ENCODE data around the gene RSPRY1. TPM values are rescaled to one million over a fixed set of nuclear protein-coding genes. Genes with fewer than 3 reads are reported as not detected.

Gene RSPRY1
- total RNA-seq (2014; rRNA removed; shearing (Covaris generic)), result 31.0 and 49.8 TPM in 2 replicates

DNA sequence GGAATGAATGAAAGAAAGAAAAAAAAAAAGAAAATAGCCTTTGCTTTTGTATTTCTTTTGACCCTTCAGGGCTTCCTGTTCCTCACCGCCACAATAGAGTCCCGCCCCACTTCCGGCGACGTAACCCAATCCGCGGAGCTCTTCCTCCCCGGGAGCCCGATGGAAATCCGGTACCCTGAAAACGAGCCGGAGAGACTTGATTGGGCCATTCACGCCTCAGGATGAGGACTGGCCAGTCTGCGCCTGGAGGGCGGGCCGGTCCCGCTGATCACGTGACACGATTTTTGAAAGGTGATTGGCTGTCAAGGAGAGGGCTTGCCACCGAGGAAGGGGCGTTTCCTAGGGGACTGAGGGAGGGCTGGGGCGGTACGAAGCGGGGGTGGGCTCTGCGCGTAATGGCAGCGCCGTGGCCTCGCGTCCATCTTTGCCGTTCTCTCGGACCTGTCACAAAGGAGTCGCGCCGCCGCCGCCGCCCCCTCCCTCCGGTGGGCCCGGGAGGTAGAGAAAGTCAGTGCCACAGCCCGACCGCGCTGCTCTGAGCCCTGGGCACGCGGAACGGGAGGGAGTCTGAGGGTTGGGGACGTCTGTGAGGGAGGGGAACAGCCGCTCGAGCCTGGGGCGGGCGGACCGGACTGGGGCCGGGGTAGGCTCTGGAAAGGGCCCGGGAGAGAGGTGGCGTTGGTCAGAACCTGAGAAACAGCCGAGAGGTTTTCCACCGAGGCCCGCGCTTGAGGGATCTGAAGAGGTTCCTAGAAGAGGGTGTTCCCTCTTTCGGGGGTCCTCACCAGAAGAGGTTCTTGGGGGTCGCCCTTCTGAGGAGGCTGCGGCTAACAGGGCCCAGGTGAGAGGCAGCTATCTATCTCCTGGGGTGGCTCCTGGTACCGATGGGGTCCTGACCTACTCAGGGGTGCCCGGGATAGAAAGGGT, at the start of gene RSPRY1, which contains the start of gene PSME3IP1:
Gene RSPRY1, plus strand, starts transcription at position 385 of the 927 bp plus-strand sequence. CDS start 18,330 bp downstream, outside the sequence.
Gene PSME3IP1, minus strand, starts transcription at position 95 of the 927 bp plus-strand sequence. CDS start 12,185 bp downstream, outside the sequence.
- H3K4me3 ChIP-seq (ENCODE audit: insufficient read depth, low read depth, low read length), result peak within 1 kb of the TSS; percentile 84
- DNase-seq, result peak; percentile 99
- H3K36me3 ChIP-seq (replicated peaks; ENCODE audit: control insufficient read depth, insufficient read depth, low read length), result no peaks in the 10 kb centered on the region
- H3K27me3 ChIP-seq (ENCODE audit: control insufficient read depth, insufficient read depth, low read length), result no peaks in the 10 kb centered on the region; the same call in 1 of the 2 replicates

GRCh38 chr16:57137043-57137442, 49.1 kb upstream of the RSPRY1 start:
- Histone ChIP-seq H3K36me3 (replicated peaks; ENCODE audit: control insufficient read depth, insufficient read depth, low read length) (no peaks in the 10 kb centered on the region), H3K27me3 (ENCODE audit: control insufficient read depth, insufficient read depth, low read length) (no peaks in the 10 kb centered on the region), H3K4me3 (ENCODE audit: insufficient read depth, low read depth, low read length) (no peak overlapping the region)
- DNase-seq, result no peak

GRCh38 chr16:57137566-57138273, 48.4 kb upstream of the RSPRY1 start:
- no peaks in the 10 kb centered on the region for H3K27me3 ChIP-seq (ENCODE audit: control insufficient read depth, insufficient read depth, low read length)
- no peaks in the 10 kb centered on the region for H3K36me3 ChIP-seq (replicated peaks; ENCODE audit: control insufficient read depth, insufficient read depth, low read length)
- H3K4me3 ChIP-seq (ENCODE audit: insufficient read depth, low read depth, low read length), result no peak overlapping the region
- no peak for DNase-seq

DNA sequence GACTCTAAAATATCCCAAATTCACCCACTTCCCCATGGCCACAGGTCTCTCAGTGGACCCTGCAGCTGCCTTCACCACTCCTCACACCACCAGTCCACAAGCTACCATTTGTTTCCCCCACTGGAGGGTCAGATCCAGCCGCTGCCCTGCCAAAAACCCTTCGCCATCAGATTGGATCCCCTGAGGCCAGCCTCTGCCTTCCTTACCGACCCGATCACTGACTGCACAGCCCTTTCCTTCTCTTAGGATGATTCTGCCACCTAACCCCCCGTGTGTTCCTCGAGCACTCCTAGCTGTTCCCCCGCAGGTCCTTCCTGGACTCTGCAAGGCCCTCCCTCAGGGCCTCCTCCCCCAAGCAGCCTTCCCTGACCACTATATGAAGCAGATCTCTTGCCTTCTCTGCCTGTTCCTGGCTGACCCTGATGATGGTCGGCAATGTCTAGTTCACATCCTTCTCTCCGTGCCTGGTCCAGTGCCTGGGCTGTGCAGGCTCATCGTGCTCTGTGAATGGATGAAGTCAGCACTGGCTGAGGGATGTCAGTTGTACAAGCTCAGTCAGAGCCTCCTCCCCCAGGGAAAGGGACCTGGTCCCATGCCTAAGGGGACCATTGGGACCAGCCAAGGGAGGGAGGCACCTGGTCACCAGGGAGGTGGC, 47.7 kb upstream of the RSPRY1 start:
- no peak overlapping the region for H3K4me3 ChIP-seq (ENCODE audit: insufficient read depth, low read depth, low read length)
- no peaks in the 10 kb centered on the region for H3K27me3 ChIP-seq (ENCODE audit: control insufficient read depth, insufficient read depth, low read length)
- no peaks in the 10 kb centered on the region for H3K36me3 ChIP-seq (replicated peaks; ENCODE audit: control insufficient read depth, insufficient read depth, low read length)
- no peak for DNase-seq

DNA sequence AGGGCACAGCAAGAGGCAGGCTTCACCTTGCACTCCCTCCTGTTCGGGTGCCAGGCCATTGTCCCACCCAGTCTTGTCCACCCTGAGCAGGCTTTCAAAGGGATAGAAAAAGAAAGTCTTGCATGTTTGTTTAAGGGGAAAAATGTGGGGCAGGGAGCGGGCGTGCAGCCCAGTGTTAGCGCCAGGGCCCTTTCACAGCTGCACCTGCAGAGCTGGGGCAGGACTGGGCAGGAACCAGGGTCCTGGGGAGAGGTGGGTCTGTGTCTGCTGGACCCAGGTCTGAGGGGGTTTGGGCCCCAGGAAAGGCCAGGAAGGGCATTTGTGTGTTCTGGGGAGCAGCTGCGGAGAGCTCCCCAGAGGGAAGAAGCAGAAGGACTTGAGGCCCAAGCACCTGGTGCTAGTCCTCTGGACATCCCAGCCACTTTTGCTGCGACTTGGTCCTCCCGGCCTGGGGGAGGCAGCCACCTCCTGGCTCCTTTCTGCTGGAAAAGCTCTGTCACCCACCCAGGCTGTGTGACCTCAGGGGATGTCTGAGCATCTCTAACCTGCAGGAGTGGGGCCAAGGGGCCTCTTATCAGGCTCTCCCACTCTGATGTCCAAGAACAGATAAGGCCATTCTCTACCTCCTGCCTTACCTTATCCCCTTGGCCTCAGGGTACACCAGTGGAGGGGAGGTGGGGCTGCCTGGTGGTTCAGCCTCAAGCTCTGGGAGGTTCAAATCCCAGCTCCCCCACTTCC, 45.0 kb upstream of the RSPRY1 start:
- no peak overlapping the region for H3K4me3 ChIP-seq (ENCODE audit: insufficient read depth, low read depth, low read length)
- no peaks in the 10 kb centered on the region for H3K36me3 ChIP-seq (replicated peaks; ENCODE audit: control insufficient read depth, insufficient read depth, low read length)
- peak; percentile 31 for DNase-seq
- no peaks in the 10 kb centered on the region for H3K27me3 ChIP-seq (ENCODE audit: control insufficient read depth, insufficient read depth, low read length)

DNA sequence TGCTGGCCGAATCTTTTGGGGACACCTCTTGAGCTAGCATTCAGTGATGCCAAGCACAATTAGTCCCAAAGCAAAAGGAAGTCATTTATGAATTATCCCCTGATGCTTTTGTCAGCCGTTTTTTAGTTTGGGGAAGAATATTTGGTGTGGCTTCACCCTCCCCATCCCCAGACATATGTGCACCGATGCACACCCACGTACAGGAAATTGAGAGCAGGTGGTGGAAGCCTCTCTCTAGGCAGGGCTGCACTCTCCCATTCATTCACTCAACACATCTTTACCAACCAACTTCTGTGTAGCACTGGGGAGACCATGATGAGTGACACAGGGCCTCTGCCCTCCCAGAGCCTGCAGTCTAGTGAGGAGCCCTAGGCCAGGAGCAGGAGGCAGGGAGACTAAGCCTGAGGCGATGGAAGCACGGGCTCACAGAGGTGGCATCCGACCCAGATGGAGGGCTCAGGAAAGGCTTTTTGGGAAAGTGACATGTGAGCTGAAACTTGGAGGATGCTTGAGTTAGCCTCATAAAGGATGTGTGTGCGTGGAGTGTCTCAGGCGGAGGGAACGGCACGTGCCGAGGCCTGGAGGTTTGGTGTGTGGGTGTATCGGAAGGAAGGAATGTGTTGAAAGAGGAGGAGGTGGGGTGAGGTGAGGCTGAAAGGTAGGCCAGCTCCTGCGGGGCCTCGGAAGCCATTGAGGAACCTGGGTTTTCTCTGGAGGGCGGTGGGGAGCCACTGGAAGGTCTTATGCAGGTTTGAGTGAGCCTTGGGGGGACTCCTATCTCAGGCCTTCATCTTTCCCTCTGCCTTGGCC, 44.1 kb upstream of the RSPRY1 start:
- H3K27me3 ChIP-seq (ENCODE audit: control insufficient read depth, insufficient read depth, low read length), result no peaks in the 10 kb centered on the region
- no peaks in the 10 kb centered on the region for H3K36me3 ChIP-seq (replicated peaks; ENCODE audit: control insufficient read depth, insufficient read depth, low read length)
- peak; percentile 55 for DNase-seq
- no peak overlapping the region for H3K4me3 ChIP-seq (ENCODE audit: insufficient read depth, low read depth, low read length)

- Histone ChIP-seq H3K4me3 (ENCODE audit: insufficient read depth, low read depth, low read length) (no peak overlapping the region), H3K27me3 (ENCODE audit: control insufficient read depth, insufficient read depth, low read length) (no peaks in the 10 kb centered on the region), H3K36me3 (replicated peaks; ENCODE audit: control insufficient read depth, insufficient read depth, low read length) (no peaks in the 10 kb centered on the region)
- peak; percentile 57 for DNase-seq
These were observed 42.8 kb upstream of the RSPRY1 start for GRCh38 chr16:57143149-57143921.

DNA sequence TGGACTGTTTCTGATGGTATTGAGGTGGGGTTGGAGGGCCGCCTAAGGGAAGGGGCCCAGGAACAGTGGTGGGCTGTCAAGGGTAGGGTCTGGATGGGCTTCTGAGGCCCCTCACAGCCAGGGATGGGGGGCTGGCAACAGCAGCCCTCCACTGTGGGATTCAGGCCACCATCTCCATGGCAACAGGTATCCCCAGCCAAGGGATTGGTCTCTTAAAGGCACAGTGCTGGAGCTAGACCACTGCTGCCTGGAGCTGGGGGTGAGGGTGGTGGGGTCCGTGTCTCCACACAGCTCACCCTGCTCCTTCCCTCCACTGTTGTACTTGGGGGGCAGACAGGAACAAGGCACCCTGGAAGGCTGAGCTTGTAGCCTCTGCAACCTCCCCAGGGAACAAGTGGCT, 42.1 kb upstream of the RSPRY1 start:
- no peaks in the 10 kb centered on the region for H3K27me3 ChIP-seq (ENCODE audit: control insufficient read depth, insufficient read depth, low read length)
- H3K4me3 ChIP-seq (ENCODE audit: insufficient read depth, low read depth, low read length), result no peak overlapping the region
- no peaks in the 10 kb centered on the region for H3K36me3 ChIP-seq (replicated peaks; ENCODE audit: control insufficient read depth, insufficient read depth, low read length)
- DNase-seq, result peak; percentile 30

DNA sequence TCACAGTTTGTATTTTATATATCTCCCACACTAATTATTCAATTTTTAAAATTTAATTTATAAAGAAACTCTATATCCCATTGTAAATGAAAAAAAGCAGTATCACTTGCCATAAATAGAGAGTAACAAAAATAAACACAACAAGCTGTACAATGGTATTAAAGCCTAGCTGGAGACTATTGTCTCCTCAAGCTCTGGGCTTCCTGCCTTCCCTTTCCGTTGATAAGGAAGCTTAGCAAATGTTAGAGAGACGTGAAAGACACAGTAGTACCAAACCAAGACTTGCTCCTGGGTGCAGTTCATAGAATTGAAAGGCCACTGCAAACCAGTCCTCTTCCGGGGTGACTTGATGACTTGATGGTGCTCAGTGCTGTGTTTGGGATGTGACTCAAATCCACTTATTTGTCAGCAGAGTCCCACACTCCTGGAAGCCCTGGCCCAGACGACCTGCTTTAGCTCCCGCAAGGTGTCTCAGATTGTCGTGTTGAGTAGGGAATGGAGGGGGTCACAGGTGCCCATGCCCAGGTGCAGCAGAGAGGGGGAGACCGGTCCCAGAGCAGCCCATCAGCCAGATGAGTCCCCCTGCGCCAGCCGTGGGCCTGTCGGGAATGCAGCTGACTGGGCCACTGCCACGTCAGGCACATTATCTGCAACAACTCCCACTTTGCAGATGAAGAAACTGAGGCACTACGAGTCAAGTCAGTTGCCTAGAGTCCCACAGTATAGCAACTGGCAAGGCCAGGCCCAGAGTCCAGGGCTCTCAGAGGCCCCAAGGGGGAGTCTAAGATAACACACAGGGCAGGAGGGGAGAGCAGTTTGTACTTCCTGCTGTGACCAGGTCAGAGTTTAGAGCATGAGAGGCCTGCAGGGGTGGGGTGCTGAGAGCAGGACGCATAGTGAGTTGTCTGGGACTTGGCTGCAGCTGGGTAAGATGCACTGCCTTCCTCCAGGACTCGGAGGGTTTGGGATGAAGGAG, 40.8 kb upstream of the RSPRY1 start:
- peak; percentile 57 for DNase-seq
- H3K36me3 ChIP-seq (replicated peaks; ENCODE audit: control insufficient read depth, insufficient read depth, low read length), result no peaks in the 10 kb centered on the region; the same call in 1 of the 2 replicates
- no peak overlapping the region for H3K4me3 ChIP-seq (ENCODE audit: insufficient read depth, low read depth, low read length)
- H3K27me3 ChIP-seq (ENCODE audit: control insufficient read depth, insufficient read depth, low read length), result no peaks in the 10 kb centered on the region

DNA sequence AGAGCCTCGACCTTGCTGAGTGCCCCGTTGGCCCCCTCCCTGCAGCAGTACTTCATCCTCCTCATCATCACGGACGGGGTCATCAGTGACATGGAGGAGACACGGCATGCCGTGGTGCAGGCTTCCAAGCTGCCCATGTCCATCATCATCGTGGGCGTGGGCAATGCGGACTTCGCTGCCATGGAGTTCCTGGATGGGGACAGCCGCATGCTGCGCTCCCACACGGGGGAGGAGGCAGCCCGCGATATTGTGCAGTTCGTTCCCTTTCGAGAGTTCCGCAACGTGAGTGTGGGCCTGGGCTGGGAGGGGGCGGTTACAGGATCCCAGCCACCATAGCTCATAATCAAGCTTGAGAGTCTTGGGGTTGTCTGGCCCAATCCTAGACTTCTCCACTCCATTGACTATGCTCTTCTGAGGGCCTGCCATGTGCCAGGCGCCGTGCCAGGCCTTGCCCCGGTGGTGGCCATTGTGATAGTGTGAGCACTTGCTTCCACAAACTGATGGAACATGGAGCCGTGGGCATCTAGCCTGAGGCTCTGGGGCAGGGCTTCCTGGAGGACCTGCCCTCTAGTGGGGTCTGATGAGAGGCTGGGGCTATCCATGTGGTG, 40.0 kb upstream of the RSPRY1 start:
- Histone ChIP-seq H3K4me3 (ENCODE audit: insufficient read depth, low read depth, low read length) (no peak overlapping the region), H3K27me3 (ENCODE audit: control insufficient read depth, insufficient read depth, low read length) (no peaks in the 10 kb centered on the region), H3K36me3 (replicated peaks; ENCODE audit: control insufficient read depth, insufficient read depth, low read length) (no peaks in the 10 kb centered on the region; the same call in 1 of the 2 replicates)
- DNase-seq, result peak; percentile 48

DNA sequence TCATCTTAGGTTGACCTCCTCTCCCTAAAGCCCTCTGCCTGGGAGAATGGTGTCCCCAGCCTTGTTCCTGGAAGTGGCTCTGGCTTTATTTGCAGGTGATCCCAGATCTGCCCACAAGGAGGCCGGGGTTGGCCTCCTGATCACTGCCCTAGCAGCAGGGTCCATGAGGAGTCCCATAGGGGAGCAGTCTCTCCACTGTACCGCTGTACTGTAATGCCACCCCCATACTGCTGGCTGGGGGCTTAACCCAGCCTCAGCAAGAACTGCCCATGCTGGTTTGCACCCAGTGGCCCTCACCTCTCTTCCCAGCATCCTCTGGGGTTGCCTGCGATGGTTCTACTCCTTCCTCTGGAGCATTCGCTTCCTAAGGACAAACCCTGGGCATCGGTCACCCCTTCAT, 39.4 kb upstream of the RSPRY1 start:
- Histone ChIP-seq H3K27me3 (ENCODE audit: control insufficient read depth, insufficient read depth, low read length) (no peaks in the 10 kb centered on the region), H3K36me3 (replicated peaks; ENCODE audit: control insufficient read depth, insufficient read depth, low read length) (no peaks in the 10 kb centered on the region; the same call in 1 of the 2 replicates)
- peak; percentile 89 for DNase-seq

More for the DNA sequence above, 39.4 kb upstream of the RSPRY1 start:
- H3K4me3 ChIP-seq (ENCODE audit: insufficient read depth, low read depth, low read length), result no peak overlapping the region
